PFSK-1 (cell line): ENCODE data around the gene NDRG4.

Experiments
- FOXP2 ChIP-seq: optimal IDR thresholded peaks from 2 replicates; pipeline ENCODE3; 2011; ENCODE audit warnings: borderline replicate concordance, control low read depth, inconsistent platforms; ENCODE audit not compliant: insufficient read depth; ENCODE audit errors: extremely low read length, extremely low read depth
- POLR2AphosphoS5 ChIP-seq: IDR thresholded peaks from 2 replicates; pipeline ENCODE4 v1.6.1; 2012; ENCODE audit warnings: low read depth, mild to moderate bottlenecking, control low read depth, low read length, moderate library complexity
- REST ChIP-seq, 2 experiments: IDR thresholded peaks; 2 replicates each; pipeline versions ENCODE4 v1.6.1 to v1.8.0; 2011 to 2012; ENCODE audit warnings: low read depth in 2 of 2, low read length in 2 of 2, control low read depth in 1 of 2, inconsistent platforms in 1 of 2, mild to moderate bottlenecking in 1 of 2, moderate library complexity in 1 of 2; ENCODE audit not compliant: insufficient read depth in 1 of 2
- SIN3A ChIP-seq: IDR thresholded peaks from 2 replicates; pipeline ENCODE4 v1.6.1; 2012; ENCODE audit warnings: mild to moderate bottlenecking, low read length, moderate library complexity, borderline replicate concordance; ENCODE audit not compliant: insufficient read depth
- TAF1 ChIP-seq: IDR thresholded peaks from 2 replicates; pipeline ENCODE4 v1.6.1; 2012; ENCODE audit warnings: low read length, control low read depth, borderline replicate concordance; ENCODE audit not compliant: insufficient read depth

The NDRG4 gene

GRCh38 chr16:58464916-58465731 is 34.8 kb upstream of the NDRG4 start:
- TF ChIP-seq REST (IDR thresholded peaks at IDR 0.05; ENCODE audit: insufficient read depth in 1 of 2, low read depth in 2 of 2, low read length in 2 of 2) (no peak), TAF1 (no peak), SIN3A (no peak), FOXP2 (no peak), POLR2AphosphoS5 (no peak)

DNA sequence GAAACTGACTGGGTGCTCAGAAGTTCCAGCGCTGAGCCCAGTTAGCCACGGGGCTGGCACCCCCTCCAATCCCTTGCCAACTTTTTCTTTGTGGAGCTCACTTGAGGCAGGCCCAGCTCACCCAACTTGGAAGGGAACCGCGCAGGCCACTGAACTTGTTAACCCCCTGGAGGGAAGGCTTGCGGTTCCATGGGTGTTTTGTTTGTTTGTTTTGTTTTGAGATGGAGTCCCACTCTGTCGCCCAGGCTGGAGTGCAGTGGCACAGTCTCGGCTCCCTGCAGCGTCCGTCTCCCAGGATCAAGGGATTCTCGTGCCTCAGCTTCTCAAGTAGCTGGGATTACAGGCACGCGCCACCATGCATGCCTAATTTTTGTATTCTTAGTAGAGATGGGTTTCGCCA is 34.1 kb upstream of the NDRG4 start:
- TF ChIP-seq FOXP2 (no peak), SIN3A (no peak), POLR2AphosphoS5 (no peak), TAF1 (no peak), REST (IDR thresholded peaks at IDR 0.05; ENCODE audit: insufficient read depth in 1 of 2, low read depth in 2 of 2, low read length in 2 of 2) (no peak)

DNA sequence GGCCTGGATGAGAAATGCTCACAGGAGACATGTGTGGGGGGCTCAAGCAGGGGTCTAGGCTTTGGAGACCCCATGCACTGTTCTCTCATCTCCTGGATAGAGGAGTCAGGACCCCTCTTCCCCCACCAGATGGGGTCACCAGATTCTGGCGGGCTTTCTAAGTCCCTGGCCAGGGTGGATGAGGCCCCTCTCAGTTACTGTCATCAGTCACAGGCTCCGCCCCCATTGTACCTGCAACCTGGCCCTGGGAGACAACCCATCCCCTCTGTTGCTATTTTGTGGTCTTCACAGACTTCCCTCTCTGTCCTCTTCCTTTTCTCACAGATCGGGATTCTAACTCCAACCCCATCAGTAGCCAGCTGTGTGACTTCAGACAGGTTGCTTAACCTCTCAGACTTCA is 33.5 kb upstream of the NDRG4 start:
- TF ChIP-seq FOXP2 (no peak), REST (IDR thresholded peaks at IDR 0.05; ENCODE audit: insufficient read depth in 1 of 2, low read depth in 2 of 2, low read length in 2 of 2) (no peak), TAF1 (no peak), POLR2AphosphoS5 (no peak), SIN3A (no peak)

GRCh38 chr16:58467905-58468304 is 32.0 kb upstream of the NDRG4 start:
- no peak for TF ChIP-seq TAF1
- TF ChIP-seq POLR2AphosphoS5: no peak
- no peak for TF ChIP-seq REST (IDR thresholded peaks at IDR 0.05; ENCODE audit: insufficient read depth in 1 of 2, low read depth in 2 of 2, low read length in 2 of 2)
- TF ChIP-seq FOXP2: no peak
- TF ChIP-seq SIN3A: no peak
